ENCODE measurements around the gene AP1S1.

AP1S1 gene

DNA sequence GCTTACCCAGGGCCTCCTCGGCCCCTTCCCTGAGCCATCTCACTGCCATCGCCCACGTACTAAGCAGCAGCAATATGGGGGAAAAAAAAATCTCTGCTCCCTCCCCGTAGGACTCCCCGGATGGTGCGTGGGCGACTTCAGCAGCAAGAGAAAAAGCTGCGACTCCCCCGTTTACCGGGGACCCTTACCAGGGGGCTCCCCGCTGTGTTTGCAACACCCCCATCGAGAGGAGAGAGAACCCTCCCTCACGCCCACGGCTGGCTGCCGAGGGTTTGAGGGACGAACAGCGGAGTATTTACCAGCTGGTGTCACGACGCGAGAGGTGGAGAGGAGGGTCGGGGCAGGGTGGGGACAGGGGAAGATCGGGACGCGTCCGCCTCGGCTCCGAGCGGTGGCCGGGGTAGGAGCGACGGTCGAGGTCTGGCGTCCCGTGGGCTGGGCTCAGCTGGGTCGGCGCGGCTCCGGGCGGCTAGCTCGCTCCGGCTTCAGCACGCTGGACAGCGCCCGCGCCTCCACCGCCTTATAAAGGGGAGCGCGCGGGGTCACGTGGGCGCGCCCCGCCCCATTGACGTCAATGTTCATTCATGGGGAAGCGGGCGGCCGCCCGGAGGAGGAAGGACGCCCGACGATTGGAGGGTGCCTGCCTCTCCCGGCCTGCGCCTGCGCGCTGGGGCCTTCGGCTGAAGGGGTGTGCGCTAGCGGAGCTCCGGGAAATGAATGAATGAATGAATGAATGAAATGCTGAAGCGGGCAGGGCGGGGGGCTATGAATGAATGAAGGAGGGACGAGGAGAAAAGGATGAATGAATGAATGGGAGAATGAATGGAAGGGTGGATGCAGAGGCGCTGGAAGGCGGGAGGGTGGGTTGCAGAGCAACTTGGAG lies 11.0 kb downstream of the AP1S1 start, which contains the start of gene VGF:
Gene VGF (minus strand): TSS at position 495 of the 883 bp plus-strand sequence. CDS start 726 bp downstream, outside the sequence.
- TF ChIP-seq, protein P1, sequence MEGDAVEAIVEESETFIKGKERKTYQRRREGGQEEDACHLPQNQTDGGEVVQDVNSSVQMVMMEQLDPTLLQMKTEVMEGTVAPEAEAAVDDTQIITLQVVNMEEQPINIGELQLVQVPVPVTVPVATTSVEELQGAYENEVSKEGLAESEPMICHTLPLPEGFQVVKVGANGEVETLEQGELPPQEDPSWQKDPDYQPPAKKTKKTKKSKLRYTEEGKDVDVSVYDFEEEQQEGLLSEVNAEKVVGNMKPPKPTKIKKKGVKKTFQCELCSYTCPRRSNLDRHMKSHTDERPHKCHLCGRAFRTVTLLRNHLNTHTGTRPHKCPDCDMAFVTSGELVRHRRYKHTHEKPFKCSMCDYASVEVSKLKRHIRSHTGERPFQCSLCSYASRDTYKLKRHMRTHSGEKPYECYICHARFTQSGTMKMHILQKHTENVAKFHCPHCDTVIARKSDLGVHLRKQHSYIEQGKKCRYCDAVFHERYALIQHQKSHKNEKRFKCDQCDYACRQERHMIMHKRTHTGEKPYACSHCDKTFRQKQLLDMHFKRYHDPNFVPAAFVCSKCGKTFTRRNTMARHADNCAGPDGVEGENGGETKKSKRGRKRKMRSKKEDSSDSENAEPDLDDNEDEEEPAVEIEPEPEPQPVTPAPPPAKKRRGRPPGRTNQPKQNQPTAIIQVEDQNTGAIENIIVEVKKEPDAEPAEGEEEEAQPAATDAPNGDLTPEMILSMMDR (conservative IDR thresholded peaks at IDR 0.05; ENCODE audit: low read depth, low read length): no peak
- no peak within 1 kb of the TSS for H3K4me3 ChIP-seq (ENCODE audit: low read depth, low read length)
- peak; percentile 93 for DNase-seq (ENCODE audit: low read depth)

DNA sequence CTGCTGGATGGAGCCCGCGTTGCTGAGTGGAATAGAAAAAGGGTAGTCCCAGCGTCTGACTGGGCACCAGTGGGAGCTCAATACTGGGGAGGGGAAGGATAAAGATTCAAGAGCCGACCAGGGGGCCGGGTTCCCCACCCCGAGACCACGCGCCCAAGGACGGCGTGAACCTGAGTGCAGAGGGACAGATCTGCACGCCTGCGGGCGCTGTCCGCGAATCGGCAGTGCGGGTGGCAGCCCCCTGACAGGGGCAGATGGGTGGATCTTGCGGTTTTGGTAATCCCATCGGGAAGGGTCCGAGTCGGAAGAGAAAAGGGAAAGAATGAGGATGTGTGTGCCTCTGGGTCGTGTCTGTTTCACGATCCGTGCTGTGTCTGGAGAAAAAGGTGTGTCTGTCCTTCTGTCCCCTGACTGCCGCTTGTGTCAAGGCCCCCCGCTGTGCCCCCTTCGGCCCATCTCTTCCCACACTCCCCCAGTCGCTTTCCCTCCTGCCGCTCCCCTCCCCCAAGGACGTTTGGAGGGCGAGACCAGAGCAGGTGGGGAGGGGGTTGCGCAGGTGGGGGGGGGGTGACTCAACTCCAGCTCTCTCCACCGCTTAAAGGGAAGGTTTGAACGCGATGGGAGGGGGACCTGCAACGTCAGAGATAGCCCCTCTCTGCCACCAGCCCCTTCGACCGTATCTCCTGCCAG lies 11.8 kb downstream of the AP1S1 start:
- no peak overlapping the region for H3K4me3 ChIP-seq (ENCODE audit: low read depth, low read length)
- DNase-seq (ENCODE audit: low read depth): no peak
- TF ChIP-seq, protein P1 (conservative IDR thresholded peaks at IDR 0.05; ENCODE audit: low read depth, low read length): no peak

DNA sequence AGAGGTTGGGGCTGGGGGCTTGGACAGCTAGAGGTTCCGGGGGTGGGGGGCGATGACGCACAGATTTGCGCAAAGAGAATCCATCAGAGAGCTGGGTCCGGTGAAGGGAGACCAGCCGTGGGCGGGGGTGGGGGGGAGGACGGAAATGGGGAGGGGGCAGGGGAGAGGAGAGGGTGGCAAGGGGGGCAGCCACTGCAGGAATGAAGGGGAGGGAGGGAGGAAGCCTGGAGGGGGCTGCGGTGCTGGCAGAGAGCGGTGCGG lies 12.3 kb downstream of the AP1S1 start:
- DNase-seq (ENCODE audit: low read depth): no peak
- TF ChIP-seq, protein P1 (conservative IDR thresholded peaks at IDR 0.05; ENCODE audit: low read depth, low read length): no peak
- H3K4me3 ChIP-seq (ENCODE audit: low read depth, low read length): no peak overlapping the region

DNA sequence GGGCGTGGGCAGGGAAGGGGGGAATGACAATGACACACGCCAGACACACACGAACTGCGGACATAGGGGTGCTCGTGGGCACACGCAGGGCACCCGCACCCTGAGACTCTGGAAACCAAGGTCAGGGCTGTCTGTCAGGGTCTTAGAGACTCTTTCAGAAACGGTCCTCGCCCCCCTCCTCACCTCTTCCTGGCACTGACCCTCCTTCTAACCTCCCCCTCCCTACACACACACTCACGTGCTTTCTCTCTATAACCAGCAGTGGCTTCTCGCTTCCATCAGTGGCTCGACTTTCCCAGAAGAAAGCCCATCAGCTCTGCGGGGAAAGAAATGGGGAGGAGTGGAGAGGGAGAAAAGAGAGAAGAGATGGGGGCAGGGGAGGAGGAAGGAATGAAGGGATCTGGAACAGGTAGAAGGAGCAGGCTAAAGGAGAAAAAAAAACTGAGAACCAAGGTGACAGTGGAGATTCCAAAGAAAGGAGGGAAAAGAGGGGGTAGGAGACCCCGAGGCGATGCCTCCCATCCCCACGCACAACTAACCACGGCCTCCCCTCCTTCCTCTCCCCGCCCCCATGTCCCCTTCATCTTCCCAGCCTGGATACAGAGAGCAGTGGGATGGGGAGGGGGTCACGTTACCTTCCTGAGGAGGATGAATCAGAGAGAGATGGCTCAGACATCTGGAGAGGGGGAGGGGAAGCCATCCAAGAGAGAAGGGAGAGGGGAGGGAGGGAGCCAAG lies 12.8 kb downstream of the AP1S1 start:
- TF ChIP-seq, protein P1 (conservative IDR thresholded peaks at IDR 0.05; ENCODE audit: low read depth, low read length): no peak
- H3K4me3 ChIP-seq (ENCODE audit: low read depth, low read length): no peak overlapping the region
- DNase-seq (ENCODE audit: low read depth): no peak

DNA sequence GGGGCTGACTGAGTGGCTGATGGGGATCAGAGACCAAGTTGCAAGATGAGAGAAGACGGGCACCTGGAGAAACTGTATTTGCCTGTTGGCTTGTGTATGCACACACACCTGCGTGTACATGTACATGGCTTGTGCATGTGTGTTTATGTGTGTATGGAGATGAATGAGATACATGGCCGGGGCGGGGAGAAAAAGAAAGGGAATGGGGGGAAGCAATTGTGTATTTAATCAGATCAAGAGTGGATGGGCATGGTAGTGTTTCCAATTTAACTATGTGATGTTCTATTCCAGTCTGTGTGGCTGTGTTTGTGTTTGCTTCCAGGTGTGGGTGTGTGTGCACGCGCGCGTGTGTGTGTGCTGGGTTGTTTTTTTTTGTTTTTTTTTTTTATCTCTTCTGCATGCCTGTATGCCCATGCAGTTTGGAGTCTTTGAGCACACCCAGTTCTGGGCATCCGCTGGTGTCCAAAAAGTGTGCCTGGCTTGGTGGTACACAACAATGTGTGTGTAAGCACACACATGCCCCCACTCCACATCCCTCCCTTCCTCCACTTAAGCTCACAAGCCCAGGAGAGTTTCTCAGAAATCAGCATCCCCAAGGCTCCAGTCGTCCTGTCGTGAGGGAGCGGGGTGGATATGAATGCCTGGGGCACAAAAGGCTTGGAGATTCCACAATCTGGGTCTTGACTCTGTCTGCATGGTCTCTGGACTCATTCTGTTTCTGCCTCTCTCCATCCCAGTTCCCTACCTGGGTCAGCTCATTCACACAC lies 13.6 kb downstream of the AP1S1 start:
- H3K4me3 ChIP-seq (ENCODE audit: low read depth, low read length): no peak overlapping the region
- TF ChIP-seq, protein P1 (conservative IDR thresholded peaks at IDR 0.05; ENCODE audit: low read depth, low read length): no peak
- DNase-seq (ENCODE audit: low read depth): no peak

DNA sequence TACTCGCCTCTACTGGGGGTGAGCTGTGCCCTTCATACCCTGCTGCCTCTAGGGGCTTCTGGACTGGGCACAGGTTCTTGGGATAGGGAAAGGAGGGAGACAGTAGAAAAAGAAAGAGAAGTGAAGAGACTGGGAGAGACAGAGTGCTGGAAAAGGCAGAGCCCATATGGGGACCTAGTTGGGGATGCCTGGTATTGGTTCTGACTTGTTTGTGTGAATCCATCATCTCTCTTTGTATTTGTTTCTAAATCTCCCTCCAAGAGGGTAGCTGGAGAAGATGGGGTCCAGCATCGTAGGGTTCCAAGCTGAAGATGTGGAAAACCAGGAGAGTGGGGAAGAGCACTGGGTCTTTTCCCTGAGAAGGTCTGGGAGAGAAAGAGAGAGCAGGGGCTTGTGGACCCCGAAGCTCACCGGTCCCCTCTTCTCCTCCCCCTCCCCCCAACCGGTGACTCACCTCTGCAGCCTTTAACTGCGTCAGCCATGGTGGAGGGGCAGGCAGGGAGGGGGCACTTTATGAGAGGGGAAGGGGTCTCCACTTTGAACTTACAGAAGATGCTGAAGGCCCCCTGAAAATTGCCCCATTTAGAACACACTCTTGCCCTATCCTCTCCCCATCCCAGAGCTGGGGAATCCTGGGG lies 14.3 kb downstream of the AP1S1 start:
- TF ChIP-seq, protein P1 (conservative IDR thresholded peaks at IDR 0.05; ENCODE audit: low read depth, low read length): no peak
- no peak overlapping the region for H3K4me3 ChIP-seq (ENCODE audit: low read depth, low read length)
- no peak for DNase-seq (ENCODE audit: low read depth)
